GM19240 (cell line): Measurements from ENCODE around the gene CADM3.

Source experiments
- DNase-seq: peaks from one replicate; pipeline ENCODE4 v3.0.0; 2011; ENCODE audit warnings: low spot score; ENCODE audit not compliant: insufficient read length

Gene CADM3

DNA sequence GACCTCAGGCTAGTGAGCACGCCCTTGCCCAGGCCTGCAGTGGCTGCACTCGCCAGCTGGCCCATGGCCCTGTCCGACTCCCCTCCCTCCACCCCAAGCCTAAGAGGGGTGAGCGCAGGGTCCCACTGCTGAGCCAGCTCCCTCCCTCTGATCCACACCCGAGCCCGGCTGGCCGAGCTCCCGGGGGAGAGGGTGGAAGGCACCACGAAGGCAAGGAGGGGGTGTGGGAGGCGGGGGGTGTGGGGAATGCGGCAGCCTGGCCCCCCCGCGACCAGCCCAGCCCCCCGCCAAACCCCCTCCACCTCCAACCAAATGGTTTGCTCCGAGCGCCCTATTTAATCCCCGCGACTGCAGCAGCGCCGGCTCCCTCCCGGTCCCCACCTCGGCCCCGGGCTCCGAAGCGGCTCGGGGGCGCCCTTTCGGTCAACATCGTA, at the start of gene CADM3:
CADM3 (plus strand) TSS at position 362 of the 434 bp plus-strand sequence. CDS start 151 bp downstream, outside the sequence.
- DNase-seq, result no peak

DNA sequence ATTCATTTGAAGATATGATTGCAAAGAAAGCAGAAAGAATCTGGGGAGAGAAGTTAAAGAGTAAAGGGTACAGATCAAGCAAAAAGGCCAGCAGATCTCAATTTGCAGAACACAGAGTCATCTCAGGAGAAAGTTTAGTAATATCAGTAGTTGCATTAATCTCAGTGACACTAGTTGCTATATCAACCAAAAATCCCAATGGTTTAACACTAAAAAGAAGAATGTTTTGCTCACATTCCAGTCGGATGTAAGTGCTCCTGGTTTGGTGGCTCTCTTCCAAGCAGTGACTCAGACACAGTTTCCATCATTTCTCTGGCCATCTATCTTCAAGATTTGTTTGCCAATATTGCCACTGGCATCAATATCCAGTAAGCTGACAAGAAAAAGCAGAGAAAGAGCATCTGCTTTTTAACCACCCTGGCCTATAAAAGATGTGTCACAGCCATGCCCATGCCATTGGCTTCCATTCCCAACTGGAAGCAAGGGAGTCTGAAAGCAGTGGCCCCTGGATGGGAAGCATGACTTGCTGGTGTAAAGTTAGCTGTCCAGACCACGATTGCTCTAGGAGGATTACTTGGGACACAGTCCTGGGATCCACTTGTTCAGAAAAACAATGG, 49.3 kb upstream of the CADM3 start:
- DNase-seq, result peak; percentile 11

DNA sequence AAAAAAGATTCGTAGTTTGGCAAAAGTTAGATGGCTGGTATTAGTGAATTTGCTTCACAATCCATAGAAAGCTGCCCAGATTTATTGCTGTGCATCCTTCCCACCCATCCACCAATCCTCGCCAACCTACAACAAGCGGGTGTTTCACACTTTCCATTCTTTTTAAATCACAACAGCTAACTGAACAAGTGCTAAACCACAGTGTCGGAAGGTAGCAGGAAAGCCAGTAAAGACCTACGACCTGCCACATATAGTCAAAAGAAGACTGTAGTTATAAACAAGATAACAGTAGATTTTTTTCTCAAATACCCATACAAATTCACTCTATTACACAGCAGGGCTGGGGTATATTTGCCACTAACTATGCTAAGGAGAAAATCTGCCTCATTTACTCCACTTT, 47.8 kb upstream of the CADM3 start:
- DNase-seq, result no peak

DNA sequence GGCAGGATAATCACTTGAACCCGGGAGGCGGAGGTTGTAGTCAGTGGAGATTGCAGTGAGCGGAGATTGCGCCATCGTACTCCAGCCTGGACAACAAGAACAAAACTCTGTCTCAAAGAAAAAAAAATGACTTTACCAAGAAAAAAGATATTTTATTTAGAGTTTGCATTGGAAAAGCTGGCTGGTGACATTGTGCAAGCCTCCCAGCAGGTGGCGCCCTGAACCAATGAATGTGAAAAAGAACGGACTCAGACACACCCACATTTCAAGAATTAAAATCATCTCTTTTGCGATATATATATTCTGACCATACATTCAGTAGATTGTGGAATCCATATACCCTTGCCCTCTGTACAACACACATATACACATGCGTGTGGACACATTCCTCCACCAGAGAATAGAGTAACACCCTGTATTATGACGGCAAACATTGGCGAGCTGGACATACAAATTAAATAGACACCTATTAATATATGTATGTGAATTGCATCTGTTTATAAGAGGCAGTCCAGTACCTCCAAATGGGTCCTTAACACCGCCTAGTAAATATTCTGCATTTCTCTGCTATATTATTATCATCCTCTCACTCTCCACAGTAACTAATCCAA, 39.0 kb upstream of the CADM3 start:
- DNase-seq, result peak; percentile 52

GRCh38 chr1:159140474-159140873, 30.9 kb upstream of the CADM3 start:
- no peak for DNase-seq

GRCh38 chr1:159141584-159142390, 29.6 kb upstream of the CADM3 start:
- DNase-seq, result no peak

- no peak for DNase-seq
Observed at GRCh38 chr1:159142391-159142663, 29.1 kb upstream of the CADM3 start.

GRCh38 chr1:159142726-159143510, 28.5 kb upstream of the CADM3 start:
- DNase-seq, result no peak

- DNase-seq, result no peak
Observed at GRCh38 chr1:159144571-159144970, 26.8 kb upstream of the CADM3 start.

DNA sequence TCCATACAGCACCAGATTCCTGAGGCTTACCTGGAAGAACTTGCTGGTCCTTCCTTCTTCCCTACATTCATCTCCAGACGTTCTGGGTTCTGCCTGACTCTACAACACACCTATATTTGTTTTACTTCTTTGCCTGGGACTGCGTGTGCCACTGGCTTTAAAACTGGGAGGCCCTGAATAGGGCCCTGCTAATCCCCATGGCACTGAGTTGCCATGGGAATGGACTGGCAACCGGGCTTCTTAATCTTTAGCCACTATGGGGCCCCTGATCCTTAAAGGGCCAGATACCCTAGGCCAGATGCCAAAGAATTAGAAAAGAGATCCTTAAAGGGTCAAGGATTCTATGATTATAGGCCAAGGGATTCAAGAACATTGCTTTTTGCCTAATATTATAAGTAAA, 24.4 kb upstream of the CADM3 start:
- DNase-seq, result no peak

DNA sequence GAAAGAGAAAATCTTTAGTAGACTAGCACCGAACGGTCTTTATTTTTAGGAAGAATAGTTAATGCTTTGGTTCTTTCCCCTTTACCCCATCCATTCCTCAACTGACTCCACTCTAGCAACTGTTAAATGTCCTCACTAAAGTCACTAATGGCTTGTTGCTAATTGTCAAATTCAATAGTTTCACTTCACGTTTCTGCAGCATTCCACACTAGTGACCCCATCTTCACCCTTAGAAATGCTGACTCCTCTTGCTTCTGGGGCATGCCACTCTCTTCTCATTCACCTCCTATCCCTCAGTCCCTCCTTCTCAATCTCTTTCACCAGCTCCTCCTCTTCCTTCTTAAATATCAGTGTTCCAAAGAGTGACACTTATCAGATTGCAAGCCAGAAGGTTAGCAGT, 19.4 kb upstream of the CADM3 start:
- no peak for DNase-seq

GRCh38 chr1:159161001-159161718, 10.3 kb upstream of the CADM3 start:
- DNase-seq, result peak; percentile 47

- no peak for DNase-seq
Observed at GRCh38 chr1:159161719-159162026, 9.7 kb upstream of the CADM3 start.

DNA sequence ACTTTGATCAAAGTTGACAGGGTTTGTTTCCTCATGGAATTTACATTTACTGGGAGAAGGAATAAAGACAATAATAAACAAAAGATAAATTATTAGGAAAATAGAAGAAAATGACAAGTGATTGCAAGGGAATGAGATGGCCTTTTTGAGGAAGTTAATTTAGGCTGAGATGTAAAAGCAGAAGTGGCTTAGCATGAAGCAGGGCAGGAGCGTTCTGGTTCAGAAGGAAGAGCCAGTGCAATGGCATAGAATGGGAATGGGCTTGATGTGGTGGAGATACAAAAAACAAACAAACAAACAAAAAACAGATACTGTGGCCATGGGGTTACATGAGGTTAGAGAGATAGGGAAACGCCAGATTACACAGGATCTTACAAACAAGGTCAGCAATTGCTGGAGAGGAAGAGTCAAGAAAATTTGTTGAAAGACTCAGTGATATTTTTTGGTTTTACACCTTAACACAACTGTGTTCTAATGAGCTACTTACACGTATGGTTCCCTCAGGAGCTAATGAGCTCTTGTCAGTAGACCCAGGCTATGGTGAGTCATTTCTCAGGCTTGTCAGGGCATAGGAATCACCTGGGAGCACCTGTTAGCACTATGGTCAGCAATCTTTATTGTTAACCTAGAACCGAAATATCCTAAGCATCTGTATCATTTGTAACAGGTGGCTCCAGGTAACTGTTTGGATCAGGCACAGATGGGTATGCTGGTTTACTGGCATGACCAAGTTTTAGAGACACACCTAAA, 8.7 kb upstream of the CADM3 start:
- no peak for DNase-seq

DNA sequence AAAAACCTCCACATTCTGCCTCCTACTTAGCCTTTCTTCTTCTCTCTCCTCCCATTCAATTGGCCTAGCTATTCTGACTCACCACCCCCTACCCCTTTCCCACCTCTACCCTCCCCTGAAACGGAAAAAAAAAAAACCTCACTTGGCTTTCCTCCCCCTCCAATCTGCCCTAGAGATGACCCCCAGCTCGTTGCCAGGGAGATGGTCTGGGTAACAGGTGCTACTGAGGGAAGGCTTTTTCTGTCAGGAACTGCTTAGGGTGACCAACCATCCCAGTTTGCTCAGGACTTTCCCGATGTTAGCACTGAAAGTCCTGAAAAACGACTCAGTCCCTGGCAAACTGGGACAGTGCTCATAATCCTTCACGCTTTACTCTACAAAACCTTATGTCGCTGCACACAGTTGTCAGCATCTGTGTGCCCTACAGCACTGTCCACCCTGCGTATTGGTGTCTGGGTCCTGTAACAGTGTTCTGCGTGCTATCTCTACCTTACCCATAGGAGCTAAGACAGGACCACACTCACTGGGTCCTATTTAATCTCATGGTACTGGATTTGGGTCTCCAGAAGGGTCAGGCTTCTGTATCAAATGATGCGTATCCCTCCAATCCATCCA, 7.7 kb upstream of the CADM3 start:
- DNase-seq, result no peak

DNA sequence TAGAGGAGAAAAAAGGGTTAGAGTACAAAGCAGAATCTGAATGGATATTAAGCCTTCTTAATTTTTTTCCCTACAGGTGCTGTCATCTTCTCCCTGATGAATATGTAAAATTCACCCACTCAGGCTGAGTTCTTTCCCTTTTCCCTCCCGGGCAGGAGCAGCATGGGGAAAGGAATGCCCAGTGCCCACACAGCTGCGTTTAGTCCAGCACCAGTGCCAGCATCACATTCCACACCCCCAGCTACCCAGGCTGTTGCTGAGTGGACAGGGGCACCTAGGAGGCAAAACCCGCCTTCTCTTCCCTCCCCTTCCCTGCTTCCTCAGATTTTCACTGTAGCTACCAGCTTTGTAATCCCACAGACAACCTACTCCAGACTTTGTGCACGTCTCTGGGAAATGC, 3.4 kb upstream of the CADM3 start:
- no peak for DNase-seq

GRCh38 chr1:159170639-159171038, 776 bp upstream of the CADM3 start:
- DNase-seq, result no peak

DNA sequence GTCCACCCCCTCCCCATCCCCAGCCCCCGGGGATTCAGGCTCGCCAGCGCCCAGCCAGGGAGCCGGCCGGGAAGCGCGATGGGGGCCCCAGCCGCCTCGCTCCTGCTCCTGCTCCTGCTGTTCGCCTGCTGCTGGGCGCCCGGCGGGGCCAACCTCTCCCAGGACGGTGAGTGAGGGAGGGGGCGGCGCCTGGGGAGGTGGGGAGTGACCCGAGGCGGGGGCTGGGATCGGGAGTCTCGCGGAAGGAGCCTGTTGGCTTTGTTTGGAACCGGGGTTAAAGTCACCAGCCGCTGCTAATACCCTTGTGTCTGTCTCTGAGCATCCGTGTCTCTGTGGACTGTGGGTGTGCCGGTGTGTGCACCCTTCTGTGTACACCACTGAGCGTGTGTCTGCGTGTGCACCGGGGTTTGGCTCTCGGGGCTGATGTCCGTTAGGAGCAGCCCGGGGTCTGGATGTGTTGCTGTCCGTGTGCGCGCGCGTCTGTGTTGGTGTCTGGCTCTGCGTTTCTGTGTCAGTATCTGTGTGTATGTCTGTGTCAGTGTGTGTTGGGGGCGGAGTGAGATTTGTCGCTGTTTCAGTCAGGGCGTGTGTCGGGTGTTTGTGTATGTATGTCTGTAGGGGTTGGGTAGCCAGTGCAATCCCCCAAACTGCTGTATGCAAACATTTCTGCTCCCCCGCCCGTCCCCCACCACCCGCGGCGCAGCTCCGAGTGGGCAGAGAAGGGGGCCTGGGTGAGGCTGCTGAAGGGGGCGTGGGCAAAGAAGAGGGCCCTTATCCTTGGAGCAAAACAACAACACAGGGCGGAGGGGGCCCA, 480 bp downstream of the CADM3 start:
- DNase-seq, result no peak

DNA sequence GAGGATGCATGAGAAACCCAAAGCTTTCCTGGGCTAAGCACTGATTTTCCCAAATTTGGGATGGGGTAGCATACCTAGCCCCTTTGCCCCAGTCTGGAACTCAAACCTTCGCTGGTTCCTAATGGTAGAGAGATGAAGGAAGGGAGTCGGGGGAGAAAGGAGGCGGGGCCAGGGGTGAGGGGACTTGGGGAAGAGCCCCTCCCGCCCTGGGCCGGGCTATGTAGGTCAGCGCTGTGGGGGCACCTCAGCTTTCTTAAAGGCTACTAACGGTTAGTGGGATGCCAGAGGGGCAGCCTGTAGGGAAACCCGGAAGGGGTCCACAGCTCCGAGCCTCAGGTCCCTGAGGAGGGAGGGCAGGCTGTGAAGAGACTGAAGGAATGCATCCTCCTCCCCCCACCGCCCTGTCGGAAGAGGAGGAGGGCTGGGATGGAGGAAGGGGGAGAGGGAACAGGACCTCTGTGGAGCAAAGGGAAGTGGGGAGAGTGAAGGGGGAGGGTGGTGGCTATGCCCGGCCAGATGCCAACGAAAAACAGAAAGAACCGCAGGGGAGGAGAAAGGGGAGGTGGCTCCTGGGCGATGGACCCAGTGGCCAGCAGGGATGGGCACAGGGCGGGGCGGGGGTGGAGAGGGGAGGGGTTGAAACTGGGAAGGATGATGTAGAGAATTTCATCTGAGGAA, 1.3 kb downstream of the CADM3 start:
- no peak for DNase-seq
